Measurements from ENCODE around the gene MFN2. TPM values are rescaled to one million over a fixed set of nuclear protein-coding genes. Genes with fewer than 3 reads are reported as not detected.
A peak's percentile ranks its signal among the peaks of the same experiment; 100 is the strongest.

The MFN2 gene
- total and polyA plus RNA-seq, 9 of the 15 experiments (the other 6 are each of a cell fraction or from before 2014, with no cell fraction given) = 10.5 to 158 (median 87.1) TPM

- TF ChIP-seq ZNF717 (CRISPR knock-in tag; IDR thresholded peaks at IDR 0.05) (no peak), NR3C1 (CRISPR knock-in tag; IDR thresholded peaks at IDR 0.05) (no peak), HDAC2 (IDR thresholded peaks at IDR 0.05) (peak; percentile 86), ZNF224 (CRISPR knock-in tag; IDR thresholded peaks at IDR 0.05) (no peak), NBN (IDR thresholded peaks at IDR 0.05; ENCODE audit: low read depth) (no peak), EP400 (IDR thresholded peaks at IDR 0.05) (0 out of 2 replicates have a peak, but pooled peaks have one; percentile 8), ZKSCAN3 (CRISPR knock-in tag; IDR thresholded peaks at IDR 0.05) (no peak), PTTG1 (tag; IDR thresholded peaks at IDR 0.05; ENCODE audit: low read depth) (no peak), ZNF282 (CRISPR knock-in tag; IDR thresholded peaks at IDR 0.05) (no peak), NR4A1 (CRISPR knock-in tag; IDR thresholded peaks at IDR 0.05) (no peak), NR4A1 (tag; IDR thresholded peaks at IDR 0.05) (no peak), ZNF140 (CRISPR knock-in tag; IDR thresholded peaks at IDR 0.05) (no peak), ZNF121 (CRISPR knock-in tag; conservative IDR thresholded peaks at IDR 0.05) (peak; percentile 100), RAD51 (IDR thresholded peaks at IDR 0.05; ENCODE audit: borderline replicate concordance, low read depth) (no peak), ADNP (tag; IDR thresholded peaks at IDR 0.05) (0 out of 2 replicates have a peak, but pooled peaks have one; percentile 27), ARHGAP35 (IDR thresholded peaks at IDR 0.05; ENCODE audit: partially characterized antibody) (no peak), ASH1L (IDR thresholded peaks at IDR 0.05; ENCODE audit: borderline replicate concordance, low read depth, partially characterized antibody) (no peak), EWSR1 (IDR thresholded peaks at IDR 0.05; ENCODE audit: borderline replicate concordance, low read depth, partially characterized antibody) (no peak), ZC3H8 (IDR thresholded peaks at IDR 0.05) (no peak), EP300 (IDR thresholded peaks at IDR 0.05; ENCODE audit: low read length) (no peak), ARNT (IDR thresholded peaks at IDR 0.05) (peak in 1 of 2 experiments; percentile 50; a peak in 1 of 4 replicates)
- TF ChIP-seq, protein P1, sequence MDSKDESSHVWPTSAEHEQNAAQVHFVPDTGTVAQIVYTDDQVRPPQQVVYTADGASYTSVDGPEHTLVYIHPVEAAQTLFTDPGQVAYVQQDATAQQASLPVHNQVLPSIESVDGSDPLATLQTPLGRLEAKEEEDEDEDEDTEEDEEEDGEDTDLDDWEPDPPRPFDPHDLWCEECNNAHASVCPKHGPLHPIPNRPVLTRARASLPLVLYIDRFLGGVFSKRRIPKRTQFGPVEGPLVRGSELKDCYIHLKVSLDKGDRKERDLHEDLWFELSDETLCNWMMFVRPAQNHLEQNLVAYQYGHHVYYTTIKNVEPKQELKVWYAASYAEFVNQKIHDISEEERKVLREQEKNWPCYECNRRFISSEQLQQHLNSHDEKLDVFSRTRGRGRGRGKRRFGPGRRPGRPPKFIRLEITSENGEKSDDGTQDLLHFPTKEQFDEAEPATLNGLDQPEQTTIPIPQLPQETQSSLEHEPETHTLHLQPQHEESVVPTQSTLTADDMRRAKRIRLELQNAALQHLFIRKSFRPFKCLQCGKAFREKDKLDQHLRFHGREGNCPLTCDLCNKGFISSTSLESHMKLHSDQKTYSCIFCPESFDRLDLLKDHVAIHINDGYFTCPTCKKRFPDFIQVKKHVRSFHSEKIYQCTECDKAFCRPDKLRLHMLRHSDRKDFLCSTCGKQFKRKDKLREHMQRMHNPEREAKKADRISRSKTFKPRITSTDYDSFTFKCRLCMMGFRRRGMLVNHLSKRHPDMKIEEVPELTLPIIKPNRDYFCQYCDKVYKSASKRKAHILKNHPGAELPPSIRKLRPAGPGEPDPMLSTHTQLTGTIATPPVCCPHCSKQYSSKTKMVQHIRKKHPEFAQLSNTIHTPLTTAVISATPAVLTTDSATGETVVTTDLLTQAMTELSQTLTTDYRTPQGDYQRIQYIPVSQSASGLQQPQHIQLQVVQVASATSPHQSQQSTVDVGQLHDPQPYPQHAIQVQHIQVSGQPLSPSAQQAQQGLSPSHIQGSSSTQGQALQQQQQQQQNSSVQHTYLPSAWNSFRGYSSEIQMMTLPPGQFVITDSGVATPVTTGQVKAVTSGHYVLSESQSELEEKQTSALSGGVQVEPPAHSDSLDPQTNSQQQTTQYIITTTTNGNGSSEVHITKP (IDR thresholded peaks at IDR 0.05; ENCODE audit: partially characterized antibody) = no peak
- TF ChIP-seq, protein P2, sequence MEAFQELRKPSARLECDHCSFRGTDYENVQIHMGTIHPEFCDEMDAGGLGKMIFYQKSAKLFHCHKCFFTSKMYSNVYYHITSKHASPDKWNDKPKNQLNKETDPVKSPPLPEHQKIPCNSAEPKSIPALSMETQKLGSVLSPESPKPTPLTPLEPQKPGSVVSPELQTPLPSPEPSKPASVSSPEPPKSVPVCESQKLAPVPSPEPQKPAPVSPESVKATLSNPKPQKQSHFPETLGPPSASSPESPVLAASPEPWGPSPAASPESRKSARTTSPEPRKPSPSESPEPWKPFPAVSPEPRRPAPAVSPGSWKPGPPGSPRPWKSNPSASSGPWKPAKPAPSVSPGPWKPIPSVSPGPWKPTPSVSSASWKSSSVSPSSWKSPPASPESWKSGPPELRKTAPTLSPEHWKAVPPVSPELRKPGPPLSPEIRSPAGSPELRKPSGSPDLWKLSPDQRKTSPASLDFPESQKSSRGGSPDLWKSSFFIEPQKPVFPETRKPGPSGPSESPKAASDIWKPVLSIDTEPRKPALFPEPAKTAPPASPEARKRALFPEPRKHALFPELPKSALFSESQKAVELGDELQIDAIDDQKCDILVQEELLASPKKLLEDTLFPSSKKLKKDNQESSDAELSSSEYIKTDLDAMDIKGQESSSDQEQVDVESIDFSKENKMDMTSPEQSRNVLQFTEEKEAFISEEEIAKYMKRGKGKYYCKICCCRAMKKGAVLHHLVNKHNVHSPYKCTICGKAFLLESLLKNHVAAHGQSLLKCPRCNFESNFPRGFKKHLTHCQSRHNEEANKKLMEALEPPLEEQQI (IDR thresholded peaks at IDR 0.05) = no peak; the same call in 1 of the 2 replicates
Observed at GRCh38 chr1:12016182-12016581, 35.9 kb downstream of the MFN2 start (continued).
